Smooth muscle cell (in vitro differentiated cells): ENCODE data around the gene UCP1. TPM values are rescaled to one million over a fixed set of nuclear protein-coding genes. Genes with fewer than 3 reads are reported as not detected.
A peak's percentile ranks its signal among the peaks of the same experiment; 100 is the strongest.

Experiments
- DNase-seq: peaks from one replicate; lab custom pipeline; 2025; ENCODE audit not compliant: unreplicated experiment; lab: John Stamatoyannopoulos, UW
- H2AFZ ChIP-seq: fragments of 200-600 bp; sonication (generic); 2 replicates; pipeline ENCODE4 v1.6.0; 2016; ENCODE audit warnings: antibody characterized with exemption, low read depth, mild to moderate bottlenecking
- H3F3A ChIP-seq: fragments of 200-600 bp; sonication (generic); 2 replicates; pipeline ENCODE4 v1.6.0; 2017; ENCODE audit warnings: antibody characterized with exemption, low read depth
- H3K27ac ChIP-seq: fragments of 200-600 bp; sonication (generic); 2 replicates; pipeline ENCODE4 v1.5.1; 2016; ENCODE audit warnings: low read depth, mild to moderate bottlenecking
- H3K27me3 ChIP-seq: fragments of 200-600 bp; sonication (generic); 2 replicates; pipeline ENCODE4 v1.6.1; 2016; ENCODE audit warnings: low read depth, mild to moderate bottlenecking
- H3K36me3 ChIP-seq: fragments of 200-600 bp; sonication (generic); 2 replicates; pipeline ENCODE4 v1.5.1; 2016; ENCODE audit warnings: low read depth
- H3K4me1 ChIP-seq: fragments of 200-600 bp; sonication (generic); 2 replicates; pipeline ENCODE4 v1.5.1; 2016; ENCODE audit warnings: low read depth
- H3K4me2 ChIP-seq: fragments of 200-600 bp; sonication (generic); 2 replicates; pipeline ENCODE4 v1.6.0; 2016; ENCODE audit warnings: mild to moderate bottlenecking
- H3K4me3 ChIP-seq: fragments of 200-600 bp; sonication (generic); 2 replicates; pipeline ENCODE4 v1.5.1; 2016; ENCODE audit warnings: mild to moderate bottlenecking
- H3K79me2 ChIP-seq: fragments of 200-600 bp; sonication (generic); 2 replicates; pipeline ENCODE4 v1.6.0; 2016; ENCODE audit warnings: low read depth, mild to moderate bottlenecking
- H3K9ac ChIP-seq: fragments of 200-600 bp; sonication (generic); 2 replicates; pipeline ENCODE4 v1.6.0; 2016; ENCODE audit warnings: low read depth
- H3K9me3 ChIP-seq: fragments of 200-600 bp; sonication (generic); replicated peaks from 2 replicates; pipeline ENCODE4 v1.5.1; 2016; ENCODE audit warnings: low read depth
- H4K20me1 ChIP-seq: fragments of 200-600 bp; sonication (generic); 2 replicates; pipeline ENCODE4 v1.6.0; 2016; ENCODE audit warnings: low read depth
- WGBS: methylation state at CpG from one replicate; pipeline ENCODE4 v1.1.7; 2016; ENCODE audit warnings: low lambda C conversion rate; 5-methylcytosine and 5-hydroxymethylcytosine counted together
- polyA plus RNA-seq: library from polyadenylated mRNA; unstranded; fragments of >200 nt; fragmentation: Nextera tagmentation; extraction: Ambion mirVana; gene quantifications from 2 replicates; pipeline ENCODE4 v1.2.1, GENCODE V29; 2016
- total RNA-seq: library from RNA; depleted of rRNA; stranded (reverse); fragments of >200 nt; gene quantifications from 2 replicates; pipeline ENCODE4 v1.2.3, GENCODE V29; 2014
- TF ChIP-seq, protein P1 (sequence below): fragments of 200-600 bp; sonication (generic); IDR thresholded peaks from 2 replicates; pipeline ENCODE4 v1.5.1; 2017; ENCODE audit warnings: borderline replicate concordance, mild to moderate bottlenecking, antibody characterized with exemption; ENCODE audit not compliant: insufficient read depth, poor library complexity, severe bottlenecking

Gene UCP1
- total and polyA plus RNA-seq, 2 experiments from 2014 or later, result 0.24 TPM; not detected in 1

DNA sequence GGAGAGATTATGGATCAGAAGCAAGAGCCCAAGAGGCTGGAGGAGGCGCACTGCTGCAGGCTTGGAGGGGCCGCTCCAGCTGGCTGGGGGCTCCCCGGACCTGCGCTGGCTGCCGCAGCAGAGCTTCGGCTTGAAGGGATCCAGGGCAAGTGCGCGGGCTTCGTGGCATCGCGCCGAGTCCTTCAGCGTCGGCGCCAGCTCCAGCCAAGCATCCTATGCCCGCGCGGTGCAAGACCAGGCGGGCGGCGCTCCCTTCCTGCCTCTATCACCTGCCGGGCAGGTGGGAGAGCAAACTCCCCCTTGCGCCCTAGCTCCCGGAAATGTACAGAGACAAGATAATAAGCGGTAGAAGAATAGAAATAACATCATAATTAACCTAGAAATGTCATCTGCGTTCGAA is 10.5 kb upstream of the UCP1 start:
- no peak for DNase-seq
- no peaks in the 10 kb centered on the region for H3K36me3 ChIP-seq
- no peaks in the 10 kb centered on the region for H3K79me2 ChIP-seq
- H3K27ac ChIP-seq, result no peak overlapping the region
- H3K4me3 ChIP-seq, result no peak overlapping the region
- WGBS, result 79% methylated on average over 27 of the region's 27 CpGs
- H3K9ac ChIP-seq, result no peak overlapping the region
- no peak overlapping the region for H3K4me2 ChIP-seq
- H2AFZ ChIP-seq, result no peak overlapping the region
- H3K9me3 ChIP-seq, result no peaks in the 10 kb centered on the region
- H3F3A ChIP-seq, result no peaks in the 10 kb centered on the region
- peaks cover 31% of the 10 kb centered on the region for H3K27me3 ChIP-seq
- TF ChIP-seq, protein P1, sequence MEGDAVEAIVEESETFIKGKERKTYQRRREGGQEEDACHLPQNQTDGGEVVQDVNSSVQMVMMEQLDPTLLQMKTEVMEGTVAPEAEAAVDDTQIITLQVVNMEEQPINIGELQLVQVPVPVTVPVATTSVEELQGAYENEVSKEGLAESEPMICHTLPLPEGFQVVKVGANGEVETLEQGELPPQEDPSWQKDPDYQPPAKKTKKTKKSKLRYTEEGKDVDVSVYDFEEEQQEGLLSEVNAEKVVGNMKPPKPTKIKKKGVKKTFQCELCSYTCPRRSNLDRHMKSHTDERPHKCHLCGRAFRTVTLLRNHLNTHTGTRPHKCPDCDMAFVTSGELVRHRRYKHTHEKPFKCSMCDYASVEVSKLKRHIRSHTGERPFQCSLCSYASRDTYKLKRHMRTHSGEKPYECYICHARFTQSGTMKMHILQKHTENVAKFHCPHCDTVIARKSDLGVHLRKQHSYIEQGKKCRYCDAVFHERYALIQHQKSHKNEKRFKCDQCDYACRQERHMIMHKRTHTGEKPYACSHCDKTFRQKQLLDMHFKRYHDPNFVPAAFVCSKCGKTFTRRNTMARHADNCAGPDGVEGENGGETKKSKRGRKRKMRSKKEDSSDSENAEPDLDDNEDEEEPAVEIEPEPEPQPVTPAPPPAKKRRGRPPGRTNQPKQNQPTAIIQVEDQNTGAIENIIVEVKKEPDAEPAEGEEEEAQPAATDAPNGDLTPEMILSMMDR, result no peak
- no peaks in the 10 kb centered on the region for H4K20me1 ChIP-seq
- H3K4me1 ChIP-seq, result no peaks in the 10 kb centered on the region

DNA sequence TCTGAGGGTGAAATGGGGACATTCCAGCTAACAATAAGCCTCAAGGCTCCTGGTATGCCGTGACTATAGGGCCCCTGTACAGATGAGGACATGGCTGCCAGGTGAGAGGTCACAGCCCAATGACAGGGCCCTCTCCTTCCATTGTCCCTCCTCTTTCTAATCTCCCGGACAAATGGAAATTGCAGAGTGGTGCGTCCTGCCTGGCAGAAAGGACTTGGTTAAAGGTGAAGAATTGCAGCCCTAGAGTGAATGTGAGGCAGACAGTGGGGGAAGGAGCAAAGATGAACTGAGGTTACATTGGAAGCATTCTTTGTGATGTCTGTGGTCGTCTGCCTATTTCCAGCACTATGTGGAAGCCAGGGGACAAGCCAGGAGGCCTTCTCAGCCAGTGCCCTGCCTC is 6.7 kb upstream of the UCP1 start:
- Histone ChIP-seq H2AFZ (no peak overlapping the region), H3K9me3 (no peaks in the 10 kb centered on the region), H3K4me2 (no peak overlapping the region), H3K9ac (no peak overlapping the region), H3K4me1 (no peaks in the 10 kb centered on the region), H3K36me3 (no peaks in the 10 kb centered on the region), H4K20me1 (no peaks in the 10 kb centered on the region), H3K79me2 (no peaks in the 10 kb centered on the region), H3K4me3 (no peak overlapping the region), H3K27ac (no peak overlapping the region), H3F3A (no peaks in the 10 kb centered on the region), H3K27me3 (peaks cover 57% of the 10 kb centered on the region)
- no peak for DNase-seq
- TF ChIP-seq, protein P1, result no peak
- WGBS, result 76% methylated on average over 4 of the region's 4 CpGs

DNA sequence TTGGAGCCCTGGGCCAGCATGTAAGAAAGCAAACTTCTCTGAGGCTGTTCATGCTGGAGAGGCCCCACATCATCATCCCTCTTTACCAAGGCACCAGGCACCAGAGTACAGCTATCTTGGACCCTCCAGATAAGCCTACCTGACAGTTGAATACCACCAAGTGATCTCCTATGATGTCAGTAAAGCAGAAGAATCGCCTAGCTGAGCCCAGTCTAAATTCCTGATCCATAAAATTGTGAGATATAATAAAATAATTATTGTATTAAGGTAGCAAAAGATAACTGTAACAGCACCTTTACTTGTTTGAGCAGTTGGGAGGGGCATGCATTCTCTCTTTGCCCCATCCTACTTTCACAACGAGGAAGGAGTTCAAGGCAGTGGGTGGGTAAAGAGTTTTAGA is 2.9 kb upstream of the UCP1 start:
- TF ChIP-seq, protein P1, result no peak
- H3K36me3 ChIP-seq, result no peaks in the 10 kb centered on the region
- H3K4me1 ChIP-seq, result peaks cover 7% of the 10 kb centered on the region
- H4K20me1 ChIP-seq, result no peaks in the 10 kb centered on the region
- H3K9ac ChIP-seq, result no peak overlapping the region
- no peaks in the 10 kb centered on the region for H3K79me2 ChIP-seq
- no peaks in the 10 kb centered on the region for H3K9me3 ChIP-seq
- H3K27ac ChIP-seq, result no peak overlapping the region
- H2AFZ ChIP-seq, result no peak overlapping the region
- peaks cover 65% of the 10 kb centered on the region for H3K27me3 ChIP-seq
- 79% methylated on average over 2 of the region's 2 CpGs for WGBS
- no peaks in the 10 kb centered on the region for H3F3A ChIP-seq
- no peak overlapping the region for H3K4me2 ChIP-seq
- DNase-seq, result no peak
- no peak overlapping the region for H3K4me3 ChIP-seq

DNA sequence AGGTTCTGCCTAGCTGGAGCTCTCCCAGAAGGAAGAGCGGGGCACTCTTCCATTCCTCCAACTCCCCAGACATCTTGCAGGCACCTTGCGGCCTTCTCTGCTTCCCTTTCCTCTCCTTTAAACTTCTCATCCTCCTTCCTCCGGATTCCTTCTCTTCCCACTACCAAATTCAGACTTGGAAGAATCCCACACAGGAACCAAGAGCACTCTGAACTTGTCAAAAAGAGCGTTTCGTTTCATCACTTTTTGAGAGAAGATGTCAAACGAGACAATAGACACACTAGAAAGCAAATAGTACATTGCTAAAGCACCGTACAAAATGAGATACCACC is 512 bp upstream of the UCP1 start:
- Histone ChIP-seq H3K36me3 (no peaks in the 10 kb centered on the region), H3K9me3 (no peaks in the 10 kb centered on the region), H3K4me2 (peak overlapping the region; percentile 94), H3K27me3 (peaks cover 89% of the 10 kb centered on the region), H3K9ac (no peak overlapping the region), H4K20me1 (no peaks in the 10 kb centered on the region), H2AFZ (peak overlapping the region; percentile 49), H3F3A (no peaks in the 10 kb centered on the region), H3K27ac (no peak overlapping the region), H3K4me3 (peak overlapping the region; percentile 58), H3K4me1 (peaks cover 7% of the 10 kb centered on the region), H3K79me2 (no peaks in the 10 kb centered on the region)
- 57% methylated on average over 7 of the region's 7 CpGs for WGBS
- no peak for DNase-seq
- TF ChIP-seq, protein P1, result no peak
